GM18519 (cell line): Measurements from ENCODE around the gene FANCD2OS.
"Not testable (repeated sequence)": the region's sequence is repeated elsewhere in the genome, so short reads cannot be mapped to it uniquely, and the experiment has no call there.

Source experiments
- ATAC-seq: cut with Tn5 transposase; IDR thresholded peaks from one replicate; pipeline ENCODE4 v1.9.1; 2021; ENCODE audit warnings: mild to moderate bottlenecking, moderate library complexity; ENCODE audit not compliant: unreplicated experiment, low FRiP score

The FANCD2OS gene

GRCh38 chr3:10099041-10099440 is 9.0 kb downstream of the FANCD2OS start:
- ATAC-seq, result no peak

GRCh38 chr3:10093678-10094077 is 14.4 kb downstream of the FANCD2OS start:
- no peak for ATAC-seq

- ATAC-seq, result not testable (repeated sequence)
Measured at GRCh38 chr3:10091387-10091786, 16.7 kb downstream of the FANCD2OS start.

- ATAC-seq, result not testable (repeated sequence)
Measured at GRCh38 chr3:10090774-10091173, 17.3 kb downstream of the FANCD2OS start.

- no peak for ATAC-seq
Measured at GRCh38 chr3:10090179-10090578, 17.9 kb downstream of the FANCD2OS start.

- no peak for ATAC-seq
Measured at GRCh38 chr3:10088256-10088655, 19.8 kb downstream of the FANCD2OS start.

- no peak for ATAC-seq
Measured at GRCh38 chr3:10085738-10086137, 22.3 kb downstream of the FANCD2OS start.

GRCh38 chr3:10081871-10082270 is 26.2 kb downstream of the FANCD2OS start:
- no peak for ATAC-seq

- no peak for ATAC-seq
Measured at GRCh38 chr3:10074666-10075065, 33.4 kb downstream of the FANCD2OS start.

- ATAC-seq, result not testable (repeated sequence)
Measured at GRCh38 chr3:10070077-10070476, 38.0 kb downstream of the FANCD2OS start.

GRCh38 chr3:10055097-10055496 is 53.0 kb downstream of the FANCD2OS start:
- ATAC-seq, result no peak
